ENCODE data around the gene UBAP1. TPM values are rescaled to one million over a fixed set of nuclear protein-coding genes. Genes with fewer than 3 reads are reported as not detected.

The UBAP1 gene
- total and polyA plus RNA-seq, 2 of the 4 experiments (the other 2 are of a cell fraction): 30.6 to 37.0 TPM

DNA sequence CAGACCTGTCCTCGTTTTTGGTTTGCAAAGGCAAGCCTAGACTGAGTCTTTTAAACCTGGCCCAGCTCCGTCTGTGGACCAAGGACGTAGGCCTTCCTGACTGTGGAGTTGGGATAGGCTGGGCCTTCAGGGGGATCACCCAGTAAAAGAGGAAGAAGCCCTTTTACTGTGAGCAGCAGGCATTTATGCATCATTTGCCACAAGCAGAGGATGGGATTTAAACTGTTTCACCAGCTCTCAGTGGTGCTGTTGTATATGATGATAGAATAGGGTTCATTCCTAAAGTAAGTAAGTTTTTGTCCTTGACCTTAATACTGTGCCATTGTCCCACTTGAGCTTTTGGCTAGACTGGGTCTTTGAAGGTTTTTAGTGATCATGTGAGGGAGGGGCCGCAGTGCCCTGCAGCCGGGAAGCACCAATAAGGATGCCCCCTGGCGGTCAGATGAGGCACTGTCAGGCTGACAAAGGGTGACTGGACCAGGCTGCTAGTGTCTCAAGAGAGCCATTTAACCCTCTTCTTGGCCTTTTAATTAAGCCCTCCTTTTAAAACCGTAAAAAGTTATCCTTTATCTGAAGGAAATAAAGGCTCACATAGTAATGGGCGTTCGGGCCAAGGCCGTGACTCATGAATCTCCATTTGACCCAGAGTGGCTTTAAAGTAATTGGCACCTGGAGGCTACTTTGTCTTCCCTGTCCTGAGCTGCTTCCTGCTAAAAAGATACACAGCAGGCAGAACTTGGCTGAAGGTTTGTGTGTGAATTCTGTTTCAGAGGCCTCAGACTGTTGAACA lies 74.0 kb downstream of the UBAP1 start (continued):
- TF ChIP-seq, protein P1, sequence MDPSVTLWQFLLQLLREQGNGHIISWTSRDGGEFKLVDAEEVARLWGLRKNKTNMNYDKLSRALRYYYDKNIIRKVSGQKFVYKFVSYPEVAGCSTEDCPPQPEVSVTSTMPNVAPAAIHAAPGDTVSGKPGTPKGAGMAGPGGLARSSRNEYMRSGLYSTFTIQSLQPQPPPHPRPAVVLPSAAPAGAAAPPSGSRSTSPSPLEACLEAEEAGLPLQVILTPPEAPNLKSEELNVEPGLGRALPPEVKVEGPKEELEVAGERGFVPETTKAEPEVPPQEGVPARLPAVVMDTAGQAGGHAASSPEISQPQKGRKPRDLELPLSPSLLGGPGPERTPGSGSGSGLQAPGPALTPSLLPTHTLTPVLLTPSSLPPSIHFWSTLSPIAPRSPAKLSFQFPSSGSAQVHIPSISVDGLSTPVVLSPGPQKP (IDR thresholded peaks at IDR 0.05; ENCODE audit: borderline replicate concordance, low read depth, low read length): no peak
- no peak for TF ChIP-seq RCOR1 (IDR thresholded peaks at IDR 0.05; ENCODE audit: insufficient replicate concordance, low read length)

GRCh38 chr9:34253460-34253837 lies 74.6 kb downstream of the UBAP1 start:
- BruUV-seq (replicated peaks): no TSS peak
- peaks cover 12 to 44% of the 10 kb centered on the region in 2 experiments for H3K79me1 ChIP-seq (ENCODE audit: low read depth in 1 of 2, low read length in 2 of 2)
- H3K27ac ChIP-seq (ENCODE audit: insufficient read depth, low read length): no peak overlapping the region
- peak overlapping the region; percentile 38 for H2AFZ ChIP-seq (replicated peaks; ENCODE audit: low read length, poor library complexity)
- peak overlapping the region in 1 of 2 experiments; percentile 4; a peak in 1 of 4 replicates for H4K8ac ChIP-seq (ENCODE audit: low read depth in 2 of 2, low read length in 2 of 2)
- dilution Hi-C loops (cut with HindIII; ENCODE audit: low sequenced_read_pairs, unreplicated experiment): no loop called here
- peak; percentile 70 for DNase-seq
- no peak overlapping the region for H3K18ac ChIP-seq (ENCODE audit: low read depth, low read length)
- peaks cover 15% of the 10 kb centered on the region for H4K20me1 ChIP-seq (ENCODE audit: insufficient read depth, low read length)
- H3K36me3 ChIP-seq (ENCODE audit: control insufficient read depth, insufficient read depth, low read length): peaks cover 37% of the 10 kb centered on the region
- CTCF ChIA-PET: interaction anchor here (0.6 to 3.3 kb wide), 17 partner anchors 9 to 474 kb away, joined by 3 to 16 read pairs (median 4); partner anchors contain the start of gene UBAP1
- H2AK9ac ChIP-seq (replicated peaks; ENCODE audit: low read depth, low read length, poor library complexity): peak overlapping the region; percentile 33
- no peaks in the 10 kb centered on the region for H3K9me3 ChIP-seq (ENCODE audit: control insufficient read depth, insufficient read depth, low read length)
- H2BK120ac ChIP-seq (ENCODE audit: low read depth, low read length): no peak overlapping the region
- H3K14ac ChIP-seq (replicated peaks; ENCODE audit: low read depth, low read length): no peak overlapping the region
- no peak overlapping the region for H3K56ac ChIP-seq (ENCODE audit: extremely low read depth, insufficient read depth, low read length)
- H3K4ac ChIP-seq (ENCODE audit: low read depth, low read length): 0 out of 2 replicates have a peak overlapping the region, but pooled peaks have one; percentile 62
- peak overlapping the region; percentile 22; the same call in 1 of the 2 replicates for H4K91ac ChIP-seq (ENCODE audit: insufficient read depth, low read depth, low read length)
- intact Hi-C loops (cut with micrococcal nuclease): loop anchor here (1.0 to 2.0 kb wide), 3 partner anchors 75 to 179 kb away; partner anchors contain the start of gene UBAP1
- H3K23ac ChIP-seq (ENCODE audit: low read depth, low read length): no peak overlapping the region
- peak; percentile 56 for ATAC-seq (ENCODE audit: low read depth)
- H2BK20ac ChIP-seq (ENCODE audit: low read depth, low read length): no peak overlapping the region
- peaks cover 9% of the 10 kb centered on the region; the same call in 1 of the 2 replicates for H3K9me1 ChIP-seq (ENCODE audit: insufficient read depth, low read length)
- H3K9ac ChIP-seq (ENCODE audit: low read depth, low read length): no peak overlapping the region
- WGBS, 2 experiments (ENCODE audit: extremely low coverage in 2 of 2, insufficient read length in 1 of 2): 20% methylated on average over 1 of the region's 3 CpGs; no CpG with 5 or more reads in 1 of the 2 experiments
- no peak overlapping the region for H3K4me3 ChIP-seq (ENCODE audit: insufficient read depth, low read depth, low read length)
- in situ Hi-C loops (cut with MboI; ENCODE audit: low sequenced_read_pairs): loop anchor here (5.0 kb wide), 1 partner anchor 126 kb away; the partner anchor contains the start of gene DCAF12
- H3K4me1 ChIP-seq (ENCODE audit: control insufficient read depth, insufficient read depth, low read length): peaks cover 23% of the 10 kb centered on the region
- peak overlapping the region; percentile 68; the same call in 1 of the 2 replicates for H2AK5ac ChIP-seq (ENCODE audit: low read depth, low read length)
- H2BK15ac ChIP-seq (ENCODE audit: low read depth, low read length): no peak overlapping the region
- H3K27me3 ChIP-seq (ENCODE audit: control insufficient read depth, insufficient read depth, low read length): no peaks in the 10 kb centered on the region
- H2BK5ac ChIP-seq (ENCODE audit: low read depth, low read length, poor library complexity, severe bottlenecking): peak overlapping the region; percentile 4
- no peak overlapping the region for H4K5ac ChIP-seq (ENCODE audit: low read depth, low read length)
- POLR2A ChIA-PET (ENCODE audit: unreplicated experiment): no interaction called here
- no peak overlapping the region for H3K4me2 ChIP-seq (ENCODE audit: low read depth, low read length)
- TF ChIP-seq NFE2L2 (IDR thresholded peaks at IDR 0.05; ENCODE audit: low read depth, low read length) (no peak), SMC3 (IDR thresholded peaks at IDR 0.05; ENCODE audit: low read depth, low read length) (peak; percentile 39; the same call in 1 of the 2 replicates), CEBPB (IDR thresholded peaks at IDR 0.05; ENCODE audit: low read depth, low read length) (no peak), RAD21 (IDR thresholded peaks at IDR 0.05; ENCODE audit: low read length) (peak; percentile 64), FOS (IDR thresholded peaks at IDR 0.05; ENCODE audit: low read depth, low read length) (no peak), RFX5 (IDR thresholded peaks at IDR 0.05; ENCODE audit: low read depth, low read length) (no peak), MXI1 (IDR thresholded peaks at IDR 0.05; ENCODE audit: borderline replicate concordance, low read depth, low read length) (no peak), MAFK (IDR thresholded peaks at IDR 0.05; ENCODE audit: low read depth, low read length) (no peak), BHLHE40 (IDR thresholded peaks at IDR 0.05; ENCODE audit: low read depth, low read length) (no peak), CHD1 (IDR thresholded peaks at IDR 0.05; ENCODE audit: low read depth, low read length) (no peak), RCOR1 (IDR thresholded peaks at IDR 0.05; ENCODE audit: insufficient replicate concordance, low read length) (no peak), CTCF (conservative IDR thresholded peaks at IDR 0.05; ENCODE audit: low read depth, low read length) (peak; percentile 59)

Data from IMR-90 (cell line).